Gastroesophageal sphincter (tissue), 3 donors: ENCODE results near the gene IGSF11.

ENCODE experiments used
- EP300 ChIP-seq: sonication (generic); formaldehyde crosslinking; IDR thresholded peaks from one replicate; pipeline ENCODE4 v1.6.1; 2017; ENCODE audit warnings: antibody characterized with exemption, mild to moderate bottlenecking
- POLR2A ChIP-seq, 2 donors: fragments of 450-650 bp; IDR thresholded peaks; one replicate each; pipeline ENCODE4 v1.6.1; 2017; ENCODE audit warnings: antibody characterized with exemption in 2 of 2, mild to moderate bottlenecking in 2 of 2, moderate library complexity in 1 of 2
- POLR2AphosphoS5 ChIP-seq: sonication (generic); formaldehyde crosslinking; IDR thresholded peaks from one replicate; pipeline ENCODE4 v1.6.1; 2017; ENCODE audit warnings: antibody characterized with exemption
- TF ChIP-seq, protein P1 (sequence below), 4 experiments: fragments of 200-600 bp in 2 of 4; fragments of 450-650 bp in 2 of 4; sonication (generic) in 1 of 4; IDR thresholded peaks; one replicate each; pipeline ENCODE4 v1.5.1; 2017 to 2019; ENCODE audit warnings: antibody characterized with exemption in 4 of 4, mild to moderate bottlenecking in 2 of 4, moderate library complexity in 2 of 4

DNA sequence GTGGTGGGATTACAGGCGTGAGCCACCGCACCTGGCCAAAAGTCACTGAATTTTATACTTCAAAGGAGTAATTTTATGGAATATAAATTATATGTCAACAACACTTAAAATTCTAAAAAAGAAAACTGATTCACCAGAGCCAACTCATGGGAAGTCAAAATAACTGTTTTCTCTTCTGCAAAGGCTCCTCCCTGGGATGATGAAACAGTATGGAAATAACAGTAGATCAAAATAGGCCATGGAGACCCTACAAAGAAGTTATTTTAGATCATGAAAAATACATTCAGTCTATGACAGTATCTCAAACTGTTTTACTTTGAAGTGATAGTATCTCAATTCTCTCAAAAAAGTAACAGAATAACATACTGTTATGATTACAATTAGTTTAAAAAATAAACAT is 102.7 kb downstream of the IGSF11 start:
- TF ChIP-seq, protein P1, sequence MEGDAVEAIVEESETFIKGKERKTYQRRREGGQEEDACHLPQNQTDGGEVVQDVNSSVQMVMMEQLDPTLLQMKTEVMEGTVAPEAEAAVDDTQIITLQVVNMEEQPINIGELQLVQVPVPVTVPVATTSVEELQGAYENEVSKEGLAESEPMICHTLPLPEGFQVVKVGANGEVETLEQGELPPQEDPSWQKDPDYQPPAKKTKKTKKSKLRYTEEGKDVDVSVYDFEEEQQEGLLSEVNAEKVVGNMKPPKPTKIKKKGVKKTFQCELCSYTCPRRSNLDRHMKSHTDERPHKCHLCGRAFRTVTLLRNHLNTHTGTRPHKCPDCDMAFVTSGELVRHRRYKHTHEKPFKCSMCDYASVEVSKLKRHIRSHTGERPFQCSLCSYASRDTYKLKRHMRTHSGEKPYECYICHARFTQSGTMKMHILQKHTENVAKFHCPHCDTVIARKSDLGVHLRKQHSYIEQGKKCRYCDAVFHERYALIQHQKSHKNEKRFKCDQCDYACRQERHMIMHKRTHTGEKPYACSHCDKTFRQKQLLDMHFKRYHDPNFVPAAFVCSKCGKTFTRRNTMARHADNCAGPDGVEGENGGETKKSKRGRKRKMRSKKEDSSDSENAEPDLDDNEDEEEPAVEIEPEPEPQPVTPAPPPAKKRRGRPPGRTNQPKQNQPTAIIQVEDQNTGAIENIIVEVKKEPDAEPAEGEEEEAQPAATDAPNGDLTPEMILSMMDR (IDR thresholded peaks at IDR 0.05), result no peak
- TF ChIP-seq POLR2AphosphoS5, result no peak
- TF ChIP-seq POLR2A (IDR thresholded peaks at IDR 0.05), result no peak
- TF ChIP-seq EP300, result no peak
